Smooth muscle cell of the brain vasculature (primary cell): ENCODE results near the gene BAHCC1.
"Not testable (repeated sequence)": the region's sequence is repeated elsewhere in the genome, so short reads cannot be mapped to it uniquely, and the experiment has no call there.

Experiments used
- DNase-seq: peaks from one replicate; pipeline ENCODE4 v3.0.0-alpha.2; 2012; ENCODE audit warnings: low read depth, low spot score

BAHCC1 gene

DNA sequence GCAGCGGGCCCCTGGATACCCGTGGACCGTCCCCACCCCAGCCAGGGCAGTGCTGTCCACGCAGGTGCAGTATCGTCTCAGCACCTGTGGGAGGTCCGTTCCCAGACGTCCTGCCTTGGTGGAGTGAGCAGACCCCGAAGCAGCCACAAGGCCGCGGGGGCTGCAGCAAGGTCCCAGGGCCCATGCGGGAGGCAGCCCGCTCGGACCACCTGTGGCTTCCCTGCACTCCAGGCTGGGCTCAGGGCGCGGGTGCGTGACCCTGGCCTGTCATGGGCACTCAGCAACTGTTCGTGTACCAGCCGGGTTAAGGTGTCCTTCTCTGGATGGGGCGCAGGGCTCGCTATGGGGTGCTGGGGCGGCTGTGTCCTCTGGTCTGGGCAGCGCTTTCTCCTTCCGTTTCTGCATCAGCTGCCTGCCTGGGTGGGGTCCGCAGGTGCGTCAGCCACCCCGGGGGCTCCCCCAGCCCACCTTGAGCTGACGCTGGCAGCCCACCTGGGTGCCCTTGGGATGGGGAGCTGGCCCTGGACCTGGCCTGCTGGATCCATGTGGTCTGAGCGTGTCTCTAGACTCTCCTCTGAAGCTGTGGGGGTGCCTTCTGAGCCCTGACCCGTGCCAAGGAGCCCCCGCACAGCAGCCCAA lies 18.4 kb downstream of the BAHCC1 start:
- DNase-seq: no peak

DNA sequence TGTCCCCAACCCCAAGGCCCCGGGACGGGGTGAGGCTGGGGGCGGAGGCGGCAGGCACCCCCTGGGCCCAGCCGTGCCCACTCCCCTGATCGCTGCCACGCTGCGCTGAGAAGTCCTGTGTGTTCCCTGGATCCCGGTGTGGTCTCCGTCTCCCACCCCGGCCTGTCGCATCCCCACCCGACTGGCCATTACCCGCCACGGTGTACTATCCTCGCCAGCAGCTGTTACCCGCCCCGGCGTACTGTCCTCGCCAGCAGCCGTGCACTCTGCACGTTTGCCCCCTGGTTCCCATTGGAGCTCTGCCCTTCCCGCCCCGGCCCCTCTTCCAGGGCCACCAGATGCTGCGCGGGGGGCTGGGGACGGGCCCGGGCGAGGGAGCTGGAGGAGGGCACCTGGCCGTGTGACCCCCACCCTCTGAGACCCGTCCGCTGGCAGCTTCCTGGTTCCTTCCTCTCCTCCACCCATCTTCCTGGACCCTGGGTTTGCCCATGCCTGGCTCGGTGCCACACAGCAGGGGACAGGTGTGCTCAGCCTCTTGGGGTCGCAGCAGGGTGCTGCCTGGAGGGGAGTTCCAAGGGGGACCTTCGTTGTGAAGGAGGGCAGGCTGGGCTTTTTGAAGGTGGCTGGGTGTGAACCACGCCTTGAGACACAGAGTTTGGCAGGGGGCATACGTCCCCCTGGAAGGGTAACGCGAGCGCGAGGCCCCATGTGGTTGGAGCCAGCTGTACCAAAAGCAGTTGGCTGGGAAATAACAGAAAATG lies 19.7 kb downstream of the BAHCC1 start:
- no peak for DNase-seq

GRCh38 chr17:81415681-81416080 lies 20.4 kb downstream of the BAHCC1 start:
- no peak for DNase-seq

- no peak for DNase-seq
These were observed 21.4 kb downstream of the BAHCC1 start for GRCh38 chr17:81416612-81417011.

DNA sequence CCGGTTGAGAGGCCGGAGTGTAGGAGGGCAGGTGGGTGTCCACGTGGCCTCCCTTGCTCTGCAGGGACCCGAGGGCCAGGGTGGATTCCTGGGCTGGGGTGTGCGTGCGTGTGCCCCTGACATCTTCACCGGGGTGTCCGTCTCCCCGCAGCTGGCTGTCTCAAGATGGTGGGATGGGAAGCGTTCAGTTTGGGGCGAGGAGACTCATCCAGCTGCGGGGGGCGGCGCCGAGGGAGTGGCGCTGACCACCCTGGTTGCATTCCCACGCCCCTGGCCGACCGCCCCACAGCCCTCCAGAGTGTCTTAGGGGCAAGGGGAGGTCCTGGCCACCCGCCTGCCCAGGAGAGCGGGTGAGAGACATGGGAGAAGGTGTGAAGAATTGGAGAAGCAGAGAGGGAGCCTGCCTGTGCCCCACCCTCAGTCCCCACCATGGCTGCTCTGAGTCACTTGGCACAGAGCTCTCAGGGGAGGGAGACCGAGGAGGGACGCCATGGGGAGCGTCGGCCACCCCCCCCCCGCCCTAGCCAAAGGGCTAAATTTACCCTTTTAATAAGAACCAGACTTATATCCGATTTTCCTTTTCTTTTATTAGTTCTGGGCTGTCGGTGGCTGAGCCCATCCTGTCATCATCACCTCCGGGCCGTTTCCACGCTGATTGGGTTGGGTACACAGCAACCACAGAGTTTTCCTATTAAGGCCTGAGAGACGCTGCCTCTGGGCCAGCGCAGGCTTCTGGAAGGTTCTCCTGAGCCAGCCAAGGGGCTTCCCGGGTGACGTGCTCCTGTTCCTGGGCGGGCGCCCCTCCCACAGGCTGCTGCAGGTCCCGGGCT lies 22.0 kb downstream of the BAHCC1 start:
- no peak for DNase-seq

DNA sequence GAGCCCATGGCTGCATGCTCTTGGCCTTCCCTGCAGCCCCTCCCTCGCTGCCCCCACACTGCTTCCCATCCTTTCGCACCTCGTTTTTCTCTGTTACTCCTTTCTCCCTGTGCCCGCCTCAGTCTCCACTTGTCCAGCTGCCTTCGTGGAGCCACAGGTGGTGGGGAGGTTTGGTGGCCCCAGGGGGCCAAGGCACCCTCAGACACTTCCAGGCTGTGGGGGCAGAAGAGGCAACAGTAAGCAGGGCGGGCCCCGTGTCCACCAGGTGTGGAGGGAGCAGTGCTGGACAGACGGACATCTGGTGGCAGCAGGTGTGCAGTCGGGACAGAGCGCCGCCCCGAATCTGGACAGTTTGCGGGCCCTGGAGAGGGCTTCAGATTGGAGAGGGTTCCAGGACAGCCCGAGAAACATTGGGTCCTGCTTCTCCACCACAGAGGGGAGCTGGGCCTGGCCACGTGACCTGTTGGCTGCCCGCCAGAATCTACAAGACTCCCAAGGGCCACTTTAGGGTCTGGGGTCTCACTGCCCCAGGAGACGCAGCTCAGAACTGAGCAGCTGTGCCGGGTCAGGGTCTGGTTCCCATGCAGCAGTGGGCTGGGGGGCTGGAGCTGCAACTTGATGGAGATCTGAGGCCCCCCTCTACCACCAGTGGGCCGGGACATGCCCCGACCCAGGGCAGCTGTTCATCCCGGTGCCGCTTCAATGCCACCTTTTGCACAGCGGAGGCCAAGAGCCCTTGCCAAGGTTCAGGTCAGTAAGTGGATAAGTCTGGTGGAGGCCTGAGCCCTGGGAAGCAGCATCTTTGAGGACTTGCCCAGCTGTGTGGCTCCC lies 22.8 kb downstream of the BAHCC1 start:
- DNase-seq: no peak

GRCh38 chr17:81418710-81419318 lies 23.6 kb downstream of the BAHCC1 start:
- no peak for DNase-seq

- DNase-seq: no peak
These were observed 24.1 kb downstream of the BAHCC1 start for GRCh38 chr17:81419319-81419885.

DNA sequence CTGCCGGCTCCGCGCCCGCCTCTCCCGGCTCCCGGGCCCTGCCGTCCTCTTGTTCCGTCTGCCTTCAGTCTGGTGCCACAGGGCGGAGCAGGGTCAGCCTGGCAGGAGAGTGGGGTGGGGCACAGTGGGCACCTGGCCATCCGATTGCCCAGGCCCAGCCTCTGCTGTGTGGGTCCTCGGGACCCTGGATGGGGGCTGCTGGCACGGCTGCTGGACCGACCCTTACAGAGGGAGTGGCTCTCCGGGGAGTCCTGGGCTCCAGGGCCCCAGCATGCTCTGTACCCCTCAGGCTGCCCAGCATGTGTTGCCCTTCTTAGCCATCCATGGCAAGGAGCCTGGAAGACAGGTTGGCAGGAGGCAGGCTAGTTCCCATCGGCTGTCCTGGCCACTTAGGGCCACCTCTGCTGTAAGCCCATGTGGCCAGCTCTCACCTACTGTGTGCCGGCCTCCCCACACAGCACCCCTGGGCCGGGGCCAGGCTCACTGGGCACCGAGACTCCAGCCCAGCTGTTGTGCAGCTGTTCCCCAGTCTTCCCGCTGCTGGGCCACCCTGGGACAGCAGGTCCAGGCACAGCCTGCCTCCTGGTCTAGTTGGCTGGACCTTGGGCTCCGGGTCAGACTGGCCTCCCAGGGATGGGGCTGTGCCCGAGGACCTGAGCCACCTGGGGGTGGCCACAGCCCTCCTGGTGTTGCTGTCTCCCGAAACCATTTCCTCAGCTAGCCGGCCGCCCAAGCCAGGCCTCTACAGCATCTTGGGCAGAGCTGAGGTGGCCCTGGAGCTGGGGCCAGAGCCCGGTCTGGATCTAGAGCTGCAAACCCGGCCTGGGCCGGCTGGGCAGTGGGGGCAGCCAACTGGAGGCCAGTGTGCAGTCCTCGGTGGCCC lies 24.9 kb downstream of the BAHCC1 start:
- DNase-seq: no peak

- no peak for DNase-seq
These were observed 25.7 kb downstream of the BAHCC1 start for GRCh38 chr17:81420769-81421462.

DNA sequence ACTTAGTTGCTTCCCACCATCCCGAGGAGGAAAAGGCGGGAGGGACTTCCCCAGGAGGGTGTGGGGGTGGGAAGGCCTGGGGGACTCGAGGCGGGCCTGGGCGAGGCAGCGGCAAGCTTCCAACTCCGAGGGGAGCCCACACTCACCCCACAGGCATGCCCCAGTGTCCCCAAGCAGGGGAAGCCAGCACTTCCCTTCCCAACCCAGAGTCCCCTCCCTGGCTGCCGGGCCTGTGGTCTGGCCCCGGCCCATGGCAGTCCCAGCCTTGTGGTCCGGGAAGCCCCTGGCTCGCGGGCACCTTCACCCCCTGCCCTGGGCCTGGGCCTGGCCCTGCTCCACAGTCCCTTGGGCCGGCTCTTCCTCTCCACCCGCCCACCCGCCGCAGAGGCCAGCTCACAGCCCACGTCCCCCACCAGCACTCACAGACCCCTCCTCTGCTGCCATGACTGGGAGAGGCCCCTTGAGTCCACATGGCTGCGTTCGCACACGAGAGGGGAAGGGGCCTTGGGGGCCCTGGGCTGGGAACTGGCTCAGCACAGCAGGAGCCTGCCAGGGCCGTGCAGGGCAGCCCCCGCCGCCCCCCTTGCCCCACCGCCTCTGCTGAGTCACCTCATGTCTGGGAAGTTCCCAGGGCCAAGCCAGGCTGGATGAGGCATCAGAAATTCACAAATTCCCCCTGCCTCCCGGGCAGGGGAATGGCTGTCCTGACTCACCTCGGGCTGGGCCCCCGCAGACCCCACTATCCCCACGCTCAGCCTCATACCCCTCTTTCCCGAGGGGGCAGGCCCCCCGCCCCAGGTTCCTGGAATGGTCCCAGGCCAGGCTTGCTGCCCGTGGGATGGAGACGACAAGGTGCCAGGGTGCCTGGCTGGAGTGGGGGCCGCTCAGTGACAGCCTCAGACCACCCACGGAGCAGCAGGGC lies 27.8 kb downstream of the BAHCC1 start:
- no peak for DNase-seq

DNA sequence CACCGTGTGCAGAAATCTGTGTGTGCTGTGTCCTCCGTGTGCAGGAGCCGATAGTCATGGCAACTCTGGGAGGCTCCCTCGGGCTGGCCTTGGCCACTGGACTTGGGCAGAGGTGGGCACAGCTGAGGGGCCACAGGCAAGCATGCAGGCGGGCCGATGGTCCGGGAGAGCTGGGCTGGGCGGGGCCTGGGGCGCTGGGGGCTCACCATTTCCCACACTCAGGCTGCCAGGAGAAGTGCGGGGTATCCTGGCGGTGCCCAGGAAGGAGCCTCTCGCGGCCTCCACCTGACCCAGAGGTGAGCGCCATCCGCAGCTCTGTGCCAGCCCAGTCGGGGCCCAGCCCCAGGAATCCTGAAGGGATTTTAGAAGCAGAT lies 28.4 kb downstream of the BAHCC1 start:
- no peak for DNase-seq

- DNase-seq: no peak
These were observed 29.1 kb downstream of the BAHCC1 start for GRCh38 chr17:81424151-81425017.

DNA sequence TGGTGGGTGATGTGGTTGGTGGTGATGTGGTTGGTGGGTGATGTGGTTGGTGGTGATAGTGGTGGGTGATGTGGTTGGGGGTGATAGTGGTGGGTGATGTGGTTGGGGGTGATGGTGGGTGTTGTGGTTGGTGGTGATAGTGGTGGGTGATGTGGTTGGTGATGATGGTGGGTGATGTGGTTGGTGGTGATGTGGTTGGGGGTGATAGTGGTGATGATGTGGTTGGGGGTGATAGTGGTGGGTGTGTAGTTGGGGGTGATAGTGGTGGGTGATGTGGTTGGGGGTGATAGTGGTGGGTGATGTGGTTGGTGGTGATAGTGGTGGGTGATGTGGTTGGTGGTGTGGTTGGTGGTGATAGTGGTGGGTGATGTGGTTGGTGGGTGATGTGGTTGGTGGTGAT lies 29.8 kb downstream of the BAHCC1 start:
- not testable (repeated sequence) for DNase-seq

GRCh38 chr17:81425716-81426392 lies 30.6 kb downstream of the BAHCC1 start:
- DNase-seq: not testable (repeated sequence)

DNA sequence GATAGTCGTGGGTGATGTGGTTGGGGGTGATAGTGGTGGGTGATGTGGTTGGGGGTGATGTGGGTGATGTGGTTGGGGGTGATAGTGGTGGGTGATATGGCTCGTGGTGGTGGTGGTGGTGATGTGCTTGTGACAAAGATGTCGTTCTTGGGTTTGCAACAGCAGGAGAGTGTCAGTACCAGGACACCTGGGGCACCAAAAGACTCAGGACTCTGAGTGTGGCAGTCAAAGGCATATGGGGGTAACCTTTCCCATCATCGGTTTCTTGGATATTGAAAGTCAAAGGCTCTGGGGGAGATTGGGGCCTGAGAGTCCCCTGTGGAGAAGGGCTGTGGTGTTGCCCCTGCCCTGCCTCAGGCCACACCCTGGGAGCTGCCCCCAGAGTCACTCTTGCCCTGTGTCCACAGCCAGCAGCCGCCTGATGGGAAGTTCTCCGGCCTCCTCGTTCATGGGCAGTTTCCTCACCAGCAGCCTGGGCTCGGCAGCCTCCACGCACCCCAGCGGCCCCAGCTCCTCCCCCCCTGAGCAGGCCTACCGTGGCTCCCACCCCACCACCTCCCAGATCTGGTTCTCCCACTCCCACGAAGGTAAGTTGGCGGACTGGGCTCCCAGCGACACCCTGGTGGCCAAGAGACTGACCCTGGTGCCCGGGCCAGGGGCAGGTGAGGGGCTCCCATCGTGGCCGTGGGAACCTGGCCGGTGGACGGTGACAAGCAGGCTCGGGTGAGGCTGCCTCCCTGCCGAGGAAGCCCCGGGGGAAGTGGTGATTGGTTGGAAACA lies 31.3 kb downstream of the BAHCC1 start:
- DNase-seq: no peak
